ENCODE results near the gene AKAP10.

GRCh38 chr17:19978805-19979211, 1.2 kb upstream of the AKAP10 start:
- no peak for TF ChIP-seq ZNF274 (IDR thresholded peaks at IDR 0.05; ENCODE audit: borderline replicate concordance, extremely low read depth, low read length)
- no peak for TF ChIP-seq CTCF (IDR thresholded peaks at IDR 0.05; ENCODE audit: control extremely low read depth in 1 of 3, insufficient read depth in 1 of 3, low read depth in 1 of 3, low read length in 3 of 3)
- TF ChIP-seq SAP30 (IDR thresholded peaks at IDR 0.05; ENCODE audit: insufficient read depth, insufficient replicate concordance, low read length), result no peak
- TF ChIP-seq RAD21 (IDR thresholded peaks at IDR 0.05 in 1 of 2, conservative IDR thresholded peaks at IDR 0.05 in 1 of 2; ENCODE audit: low read depth in 2 of 2, low read length in 2 of 2), result no peak
- TF ChIP-seq RFX5 (IDR thresholded peaks at IDR 0.05; ENCODE audit: borderline replicate concordance, low read depth, low read length), result no peak
- no peak for TF ChIP-seq KDM5A (IDR thresholded peaks at IDR 0.05; ENCODE audit: low read length)
- TF ChIP-seq SP2 (IDR thresholded peaks at IDR 0.05; ENCODE audit: low read length), result no peak
- no peak for TF ChIP-seq TAF1 (IDR thresholded peaks at IDR 0.05; ENCODE audit: low read depth, low read length)
- TF ChIP-seq EP300 (IDR thresholded peaks at IDR 0.05; ENCODE audit: borderline replicate concordance in 1 of 2, low read depth in 2 of 2, low read length in 2 of 2), result no peak

Measured in H1 (cell line).